ENCODE measurements around the gene NTM.

NTM gene

GRCh38 chr11:132217856-132218255, 847.4 kb downstream of the NTM start:
- no peak for DNase-seq

- no peak for DNase-seq
Observed at GRCh38 chr11:132220474-132220873, 850.1 kb downstream of the NTM start.

GRCh38 chr11:132222345-132222744, 851.9 kb downstream of the NTM start:
- no peak for DNase-seq

GRCh38 chr11:132226522-132226921, 856.1 kb downstream of the NTM start:
- no peak for DNase-seq

GRCh38 chr11:132228746-132229325, 858.4 kb downstream of the NTM start:
- no peak for DNase-seq

GRCh38 chr11:132231656-132232347, 861.4 kb downstream of the NTM start:
- DNase-seq = no peak

- DNase-seq = no peak
Observed at GRCh38 chr11:132234878-132235277, 864.5 kb downstream of the NTM start.

GRCh38 chr11:132237781-132238180, 867.4 kb downstream of the NTM start:
- no peak for DNase-seq

- DNase-seq = no peak
Observed at GRCh38 chr11:132238331-132238866, 868.0 kb downstream of the NTM start.

- no peak for DNase-seq
Observed at GRCh38 chr11:132240374-132240773, 870.0 kb downstream of the NTM start.

GRCh38 chr11:132242632-132243031, 872.2 kb downstream of the NTM start:
- no peak for DNase-seq

GRCh38 chr11:132244846-132245245, 874.4 kb downstream of the NTM start:
- no peak for DNase-seq

- DNase-seq = no peak
Observed at GRCh38 chr11:132245403-132246385, 875.3 kb downstream of the NTM start.

- no peak for DNase-seq
Observed at GRCh38 chr11:132248580-132248979, 878.2 kb downstream of the NTM start.

GRCh38 chr11:132249256-132249655, 878.8 kb downstream of the NTM start:
- DNase-seq = no peak

GRCh38 chr11:132251061-132251460, 880.6 kb downstream of the NTM start:
- no peak for DNase-seq

- DNase-seq = no peak
Observed at GRCh38 chr11:132253469-132254264, 883.3 kb downstream of the NTM start.

- no peak for DNase-seq
Observed at GRCh38 chr11:132254906-132255305, 884.5 kb downstream of the NTM start.

GRCh38 chr11:132256528-132257279, 886.3 kb downstream of the NTM start:
- no peak for DNase-seq

- no peak for DNase-seq
Observed at GRCh38 chr11:132257871-132258270, 887.5 kb downstream of the NTM start.

- no peak for DNase-seq
Observed at GRCh38 chr11:132258875-132259274, 888.5 kb downstream of the NTM start.

GRCh38 chr11:132260636-132261035, 890.2 kb downstream of the NTM start:
- DNase-seq = no peak

Measured in NCI-H446 (cell line).